HEK293T (cell line): Measurements from ENCODE around the gene CCR5AS.

ENCODE experiments used
- BHLHE40 ChIP-seq: fragments of 450-650 bp; IDR thresholded peaks from 2 replicates; pipeline ENCODE4 v1.6.1; 2016; ENCODE audit warnings: mild to moderate bottlenecking, moderate library complexity, borderline replicate concordance
- FOXK2 ChIP-seq: fragments of 450-650 bp; IDR thresholded peaks from 2 replicates; pipeline ENCODE4 v1.6.1; 2016; ENCODE audit warnings: mild to moderate bottlenecking
- L3MBTL2 ChIP-seq: fragments of 450-650 bp; conservative IDR thresholded peaks from 2 replicates; pipeline ENCODE4 v1.6.1; 2016; ENCODE audit warnings: mild to moderate bottlenecking

DNA sequence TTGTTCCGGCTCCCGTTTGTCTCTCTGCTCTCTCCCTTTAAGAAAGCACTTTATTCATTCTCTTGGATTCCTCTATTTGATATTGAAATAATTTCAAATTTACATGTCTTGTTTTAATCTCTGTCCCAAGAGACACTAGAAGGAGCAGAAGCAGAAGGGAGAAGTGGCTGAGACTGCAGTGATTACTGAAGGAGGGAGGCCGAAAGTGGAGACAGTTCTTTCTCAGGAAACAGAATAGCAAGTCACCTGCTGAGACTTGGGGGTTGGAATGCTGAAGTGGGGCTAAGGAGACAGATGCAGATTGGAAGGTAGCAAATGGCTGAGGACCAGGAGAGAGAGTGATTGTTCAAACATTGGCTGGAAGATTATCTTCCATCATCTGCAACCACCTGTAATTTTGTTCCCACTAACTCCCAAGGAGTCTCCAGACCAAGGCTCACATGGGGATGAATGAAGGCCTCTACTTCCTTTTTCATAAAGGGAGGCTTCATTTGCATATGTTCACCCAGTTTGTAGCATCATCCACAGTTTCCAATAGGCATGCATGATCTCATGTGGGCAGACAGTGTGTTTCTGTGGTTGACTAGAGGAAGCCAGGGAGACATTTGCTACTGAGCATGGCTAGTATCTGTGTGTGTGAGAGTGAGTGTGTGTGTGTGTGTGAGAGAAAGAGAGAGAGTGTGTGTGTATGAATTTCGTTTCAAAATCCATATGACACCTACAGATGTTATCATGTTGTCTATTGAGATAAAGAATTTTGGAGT, 33.8 kb upstream of the CCR5AS start:
- TF ChIP-seq L3MBTL2 (no peak), BHLHE40 (no peak), FOXK2 (no peak)
